ENCODE measurements around the gene GSS.

DNA sequence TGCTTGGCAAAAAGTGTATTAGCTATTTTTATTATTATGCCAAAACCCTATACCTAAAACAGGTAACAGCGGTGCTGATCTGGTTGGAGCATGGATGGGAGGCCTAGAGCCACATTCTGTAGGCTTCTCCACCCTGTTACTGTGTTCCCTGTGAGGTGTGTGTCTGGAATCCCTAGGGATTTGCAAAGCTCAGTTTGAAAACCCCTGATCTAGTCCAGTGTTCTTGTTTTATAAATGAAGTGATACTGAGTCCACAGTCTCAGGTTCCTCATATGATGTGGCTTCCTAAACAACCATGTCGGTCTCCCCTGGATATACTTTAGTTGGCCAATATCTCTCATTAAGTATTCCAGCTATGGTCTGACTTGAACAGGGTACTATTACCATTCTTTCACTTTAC lies 62.9 kb downstream of the GSS start:
- TF ChIP-seq POLR2A (IDR thresholded peaks at IDR 0.05; ENCODE audit: low read length): no peak
- no peak for TF ChIP-seq GATA1 (IDR thresholded peaks at IDR 0.05; ENCODE audit: low read depth, low read length)

Data from erythroblast (primary cell).